IPS-18a (cell line): Measurements from ENCODE around the gene BAAT.
"Not testable (repeated sequence)": the region's sequence is repeated elsewhere in the genome, so short reads cannot be mapped to it uniquely, and the experiment has no call there.

Experiments
- H3K27ac ChIP-seq: one replicate; pipeline ENCODE4 v1.5.1; 2013; ENCODE audit warnings: low read length
- H3K27me3 ChIP-seq: one replicate; pipeline ENCODE4 v1.6.1; 2013; ENCODE audit warnings: mild to moderate bottlenecking, low read length; ENCODE audit not compliant: control insufficient read depth, insufficient read depth
- H3K36me3 ChIP-seq: one replicate; pipeline ENCODE4 v1.6.1; 2013; ENCODE audit warnings: low read depth, low read length; ENCODE audit not compliant: control insufficient read depth
- H3K4me1 ChIP-seq: one replicate; pipeline ENCODE4 v1.6.1; 2013; ENCODE audit warnings: low read depth, low read length; ENCODE audit not compliant: control insufficient read depth
- H3K4me3 ChIP-seq: one replicate; pipeline ENCODE4 v1.5.1; 2013; ENCODE audit warnings: low read length
- H3K9ac ChIP-seq: one replicate; pipeline ENCODE4 v1.6.1; 2013; ENCODE audit warnings: mild to moderate bottlenecking, low read length, moderate library complexity
- H3K9me3 ChIP-seq: one replicate; pipeline ENCODE4 v1.6.1; 2013; ENCODE audit warnings: low read depth, low read length; ENCODE audit not compliant: control insufficient read depth

BAAT gene

DNA sequence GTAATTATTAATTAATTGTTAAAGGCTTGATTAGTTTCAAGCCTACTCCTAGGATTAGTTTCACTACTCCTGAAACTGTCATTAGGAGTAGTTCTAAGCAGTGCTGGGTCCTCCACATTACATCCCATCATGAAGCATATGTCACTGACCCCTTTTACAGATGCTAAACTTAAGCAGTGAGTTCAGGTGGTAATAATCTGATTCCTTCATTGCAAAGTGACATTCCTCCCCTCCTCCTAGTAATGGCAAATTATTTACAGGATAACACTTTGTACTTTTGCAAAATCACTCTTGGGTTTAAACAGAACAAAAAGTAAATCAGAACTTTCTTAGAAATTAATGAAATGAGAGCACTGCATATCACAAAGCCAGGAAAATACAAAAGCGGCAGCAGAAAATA, 52.4 kb downstream of the BAAT start:
- no peak overlapping the region for H3K27ac ChIP-seq
- H3K4me3 ChIP-seq = no peak overlapping the region
- H3K9me3 ChIP-seq = no peaks in the 10 kb centered on the region
- H3K4me1 ChIP-seq = no peaks in the 10 kb centered on the region
- H3K9ac ChIP-seq = no peak overlapping the region
- H3K36me3 ChIP-seq = no peaks in the 10 kb centered on the region
- no peaks in the 10 kb centered on the region for H3K27me3 ChIP-seq

DNA sequence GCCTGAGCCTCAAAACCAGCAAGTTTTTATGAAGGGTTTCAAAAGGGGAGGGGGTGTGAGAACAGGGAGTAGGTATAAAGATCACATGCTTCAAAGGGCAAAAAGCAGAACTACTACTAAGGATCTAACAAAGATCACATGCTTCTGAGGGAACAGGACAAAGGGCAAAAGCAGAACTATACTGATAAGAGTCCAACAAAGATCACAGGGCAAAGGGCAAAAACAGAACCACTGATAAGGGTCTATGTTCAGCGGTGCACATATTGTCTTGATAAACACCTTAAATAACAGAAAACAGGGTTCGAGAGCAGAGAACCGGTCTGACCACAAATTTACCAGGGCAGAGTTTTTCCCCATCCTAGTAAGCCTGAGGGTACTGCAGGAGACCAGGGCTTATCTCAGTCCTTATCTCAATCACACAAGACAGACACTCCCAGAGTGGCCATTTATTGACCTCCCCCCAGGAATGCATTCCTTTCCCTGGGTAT, 57.3 kb downstream of the BAAT start:
- H3K36me3 ChIP-seq, H3K27me3 ChIP-seq, H3K9ac ChIP-seq, H3K4me3 ChIP-seq, H3K9me3 ChIP-seq, H3K4me1 ChIP-seq, H3K27ac ChIP-seq: not testable (repeated sequence)

DNA sequence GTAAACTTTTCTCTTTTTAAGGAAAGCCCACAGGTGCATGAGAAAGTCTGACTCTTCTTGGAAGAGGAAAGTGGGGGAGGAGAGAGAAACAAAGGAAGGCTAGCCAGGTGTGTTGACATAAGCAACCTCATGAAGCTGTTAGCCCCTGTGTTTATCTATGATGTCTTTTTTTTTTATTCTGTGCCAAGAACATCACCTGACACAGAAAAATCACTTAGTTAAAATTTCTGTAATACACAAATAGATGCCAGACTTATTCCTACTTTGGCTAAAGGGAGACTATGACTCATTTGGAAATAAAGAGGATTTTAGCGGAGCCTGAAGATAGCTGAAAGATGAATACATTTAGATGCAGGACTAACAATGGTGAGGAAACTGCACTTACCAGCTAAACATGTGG, 58.3 kb downstream of the BAAT start:
- Histone ChIP-seq H3K4me3 (no peak overlapping the region), H3K9ac (no peak overlapping the region), H3K4me1 (peaks cover 9% of the 10 kb centered on the region), H3K9me3 (no peaks in the 10 kb centered on the region), H3K36me3 (no peaks in the 10 kb centered on the region), H3K27me3 (no peaks in the 10 kb centered on the region), H3K27ac (no peak overlapping the region)

DNA sequence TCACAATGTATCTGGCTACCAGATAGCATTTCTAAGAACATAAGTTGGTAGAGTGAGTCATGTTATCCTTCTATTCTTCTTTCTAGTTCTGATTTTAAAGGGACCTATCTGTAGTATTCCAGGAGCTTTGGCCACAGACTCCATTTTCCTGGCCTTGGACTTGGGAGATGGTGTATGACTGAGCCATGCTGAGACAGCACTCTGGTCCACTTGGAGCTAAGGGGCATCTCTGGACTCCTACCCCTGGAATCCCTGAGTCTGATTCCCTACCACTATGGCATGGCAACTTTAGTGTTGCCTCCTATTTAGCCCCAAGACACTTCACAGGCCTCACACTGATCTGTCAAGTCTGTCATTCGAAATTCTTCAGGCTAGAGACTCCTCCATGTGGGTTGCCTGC, 58.8 kb downstream of the BAAT start:
- no peaks in the 10 kb centered on the region for H3K27me3 ChIP-seq
- no peaks in the 10 kb centered on the region for H3K9me3 ChIP-seq
- H3K4me1 ChIP-seq = peaks cover 9% of the 10 kb centered on the region
- H3K27ac ChIP-seq = no peak overlapping the region
- no peak overlapping the region for H3K9ac ChIP-seq
- H3K36me3 ChIP-seq = no peaks in the 10 kb centered on the region
- H3K4me3 ChIP-seq = no peak overlapping the region

DNA sequence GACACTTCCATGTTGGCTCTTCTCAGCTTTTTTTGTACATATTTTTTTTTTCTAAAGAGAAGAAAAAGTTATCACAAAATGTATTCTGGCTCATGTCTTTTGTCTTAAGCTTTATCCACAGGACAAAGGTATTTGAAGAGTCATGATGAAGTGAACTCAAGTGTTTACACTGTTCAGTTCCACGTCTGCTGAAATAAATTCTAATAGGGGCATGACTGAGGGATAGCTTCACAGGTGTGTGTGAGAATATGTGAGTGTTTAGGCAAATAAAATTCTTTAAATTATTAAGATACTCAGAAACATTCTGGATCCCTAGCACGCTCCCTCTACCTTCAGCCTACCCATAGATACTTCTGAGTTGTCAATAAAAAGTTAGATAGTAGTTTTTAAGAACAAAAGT, 59.8 kb downstream of the BAAT start:
- Histone ChIP-seq H3K27me3 (no peaks in the 10 kb centered on the region), H3K4me3 (no peak overlapping the region), H3K36me3 (no peaks in the 10 kb centered on the region), H3K9me3 (no peaks in the 10 kb centered on the region), H3K4me1 (peaks cover 9% of the 10 kb centered on the region), H3K9ac (no peak overlapping the region), H3K27ac (no peak overlapping the region)

DNA sequence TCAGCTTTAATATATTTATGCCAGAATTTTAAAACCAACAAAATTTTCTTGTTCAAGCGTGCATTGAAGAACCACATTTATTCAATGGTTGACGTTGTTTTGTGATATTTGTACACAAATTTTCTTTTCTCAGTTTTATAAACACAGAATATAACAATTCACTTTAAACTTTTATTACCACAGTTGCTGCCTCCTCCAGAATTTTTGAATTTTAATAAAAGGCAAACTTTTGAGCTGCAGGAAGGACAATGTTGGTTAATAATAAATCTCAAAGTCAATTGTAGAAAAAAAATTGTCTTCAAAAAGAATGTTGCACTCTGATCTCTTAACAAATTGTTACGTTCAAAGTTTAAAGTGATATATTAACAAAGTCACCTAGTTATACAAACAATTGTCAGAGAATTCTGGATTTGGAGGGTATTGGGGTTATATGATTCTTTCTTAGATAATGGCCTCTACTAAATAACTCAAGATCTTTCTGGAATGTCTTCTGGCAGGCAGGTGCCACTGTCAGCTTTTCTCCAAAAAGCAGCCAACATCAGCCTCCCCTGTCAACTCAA, 60.5 kb downstream of the BAAT start:
- H3K36me3 ChIP-seq = no peaks in the 10 kb centered on the region
- no peak overlapping the region for H3K9ac ChIP-seq
- no peak overlapping the region for H3K4me3 ChIP-seq
- H3K27ac ChIP-seq = no peak overlapping the region
- H3K4me1 ChIP-seq = peaks cover 9% of the 10 kb centered on the region
- H3K27me3 ChIP-seq = no peaks in the 10 kb centered on the region
- no peaks in the 10 kb centered on the region for H3K9me3 ChIP-seq

DNA sequence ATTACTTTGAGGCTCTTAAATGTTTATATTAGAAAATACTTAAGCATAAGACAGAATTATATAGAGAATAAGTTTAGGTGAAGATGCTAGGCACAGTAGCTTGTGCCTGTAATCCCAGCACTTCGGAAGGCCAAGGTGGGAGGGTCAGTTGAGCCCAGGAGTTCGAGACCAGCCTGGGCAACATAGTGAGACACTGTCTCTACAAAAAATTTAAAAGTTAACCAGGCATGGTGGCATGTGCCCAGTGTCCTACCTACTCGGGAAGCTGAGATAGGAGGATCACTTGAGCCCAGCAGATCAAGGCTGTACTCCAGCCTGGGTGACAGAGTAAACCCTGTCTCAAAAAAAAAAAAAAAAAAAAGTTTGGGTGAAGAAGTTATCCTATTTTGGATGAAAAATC, 61.7 kb downstream of the BAAT start:
- H3K9ac ChIP-seq = no peak overlapping the region
- no peaks in the 10 kb centered on the region for H3K27me3 ChIP-seq
- no peaks in the 10 kb centered on the region for H3K36me3 ChIP-seq
- no peak overlapping the region for H3K27ac ChIP-seq
- no peak overlapping the region for H3K4me3 ChIP-seq
- H3K4me1 ChIP-seq = peaks cover 9% of the 10 kb centered on the region
- no peaks in the 10 kb centered on the region for H3K9me3 ChIP-seq

DNA sequence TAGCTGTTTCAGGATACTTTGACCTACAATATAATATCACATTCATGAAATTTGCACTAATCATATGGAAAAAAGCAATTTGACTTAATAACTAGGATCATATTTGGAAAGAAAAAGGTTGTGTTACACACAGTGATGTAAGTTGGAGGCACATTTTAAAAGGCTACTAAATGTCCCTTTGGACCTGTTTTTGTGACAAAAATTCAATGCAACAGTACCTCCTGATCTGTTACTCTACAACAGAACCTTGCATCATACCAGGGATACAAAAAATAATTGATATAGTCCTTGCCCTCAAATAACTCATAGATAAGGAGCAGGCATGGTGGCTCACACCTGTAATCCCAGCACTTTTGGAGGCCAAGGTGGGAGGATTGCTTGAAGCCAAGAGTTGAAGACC, 67.1 kb downstream of the BAAT start:
- Histone ChIP-seq H3K36me3 (no peaks in the 10 kb centered on the region), H3K9ac (no peak overlapping the region), H3K4me3 (no peak overlapping the region), H3K9me3 (no peaks in the 10 kb centered on the region), H3K27ac (no peak overlapping the region), H3K4me1 (no peaks in the 10 kb centered on the region), H3K27me3 (no peaks in the 10 kb centered on the region)

DNA sequence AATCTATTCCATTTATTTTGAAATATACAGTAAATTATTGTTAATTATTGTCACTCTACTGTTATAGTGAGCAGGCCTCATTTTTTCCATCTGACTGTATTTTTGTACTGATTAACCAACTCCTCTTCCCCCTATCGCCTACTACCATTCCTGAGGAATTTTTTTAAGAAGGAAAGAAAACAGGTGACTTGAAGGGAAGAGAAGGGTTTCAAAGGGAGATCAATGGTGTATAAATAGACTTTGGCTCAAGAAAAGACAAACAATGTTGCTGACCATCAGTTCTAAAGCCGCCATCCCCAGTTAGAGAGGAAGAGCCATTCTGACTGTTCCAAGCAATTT, 69.7 kb downstream of the BAAT start:
- Histone ChIP-seq H3K36me3 (no peaks in the 10 kb centered on the region), H3K9me3 (no peaks in the 10 kb centered on the region), H3K9ac (no peak overlapping the region), H3K27me3 (no peaks in the 10 kb centered on the region), H3K4me3 (no peak overlapping the region), H3K4me1 (no peaks in the 10 kb centered on the region), H3K27ac (no peak overlapping the region)

DNA sequence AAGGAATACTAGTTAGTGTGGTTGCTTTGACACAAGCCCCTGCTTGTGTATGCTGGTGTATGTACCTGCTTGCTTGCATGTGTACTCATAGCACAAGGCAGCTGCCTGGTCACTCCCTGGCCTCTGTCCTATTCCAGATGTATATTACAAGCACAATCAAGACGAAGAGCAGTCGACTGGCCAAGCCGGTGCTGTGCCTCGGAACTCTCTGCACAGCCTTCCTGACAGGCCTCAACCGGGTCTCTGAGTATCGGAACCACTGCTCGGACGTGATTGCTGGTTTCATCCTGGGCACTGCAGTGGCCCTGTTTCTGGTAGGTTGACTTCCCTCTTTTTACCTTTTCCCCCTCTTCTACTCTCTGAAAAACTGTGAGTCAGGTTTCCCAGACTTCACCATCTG, 72.1 kb downstream of the BAAT start:
- no peak overlapping the region for H3K9ac ChIP-seq
- no peaks in the 10 kb centered on the region for H3K4me1 ChIP-seq
- H3K9me3 ChIP-seq = no peaks in the 10 kb centered on the region
- no peaks in the 10 kb centered on the region for H3K27me3 ChIP-seq
- H3K36me3 ChIP-seq = no peaks in the 10 kb centered on the region
- H3K27ac ChIP-seq = no peak overlapping the region
- H3K4me3 ChIP-seq = no peak overlapping the region

DNA sequence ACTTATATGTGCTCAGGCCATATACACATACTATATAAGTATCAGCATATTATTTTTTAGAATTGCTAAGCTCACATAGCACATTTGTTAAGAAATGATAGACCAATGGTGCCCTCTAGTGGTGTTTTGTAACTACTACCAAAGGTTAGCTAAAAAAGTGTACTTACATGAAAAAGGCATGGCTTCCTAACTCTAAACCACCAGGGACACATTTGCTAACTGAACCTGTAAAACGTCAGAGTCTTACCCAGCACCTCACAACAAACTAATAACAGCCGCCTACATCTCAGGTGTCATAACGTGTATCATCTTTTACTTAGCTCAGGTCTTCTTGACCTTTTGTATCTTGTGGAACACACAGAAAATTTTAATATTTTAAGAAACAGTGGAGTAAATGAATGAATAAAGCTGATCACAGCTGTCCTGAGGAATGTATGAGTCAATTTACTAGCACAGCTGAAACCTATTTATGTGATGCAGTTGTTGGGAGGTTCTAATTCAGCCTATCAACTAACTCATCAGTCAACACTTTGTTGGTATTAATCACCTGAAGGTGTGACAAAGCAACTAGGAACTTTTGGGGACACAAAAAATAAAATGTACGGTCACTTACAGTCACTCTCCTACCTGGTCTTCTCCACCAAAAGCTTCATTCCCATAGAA, 72.9 kb downstream of the BAAT start:
- Histone ChIP-seq H3K27me3 (no peaks in the 10 kb centered on the region), H3K9ac (no peak overlapping the region), H3K27ac (no peak overlapping the region), H3K4me1 (no peaks in the 10 kb centered on the region), H3K4me3 (no peak overlapping the region), H3K36me3 (no peaks in the 10 kb centered on the region), H3K9me3 (no peaks in the 10 kb centered on the region)

DNA sequence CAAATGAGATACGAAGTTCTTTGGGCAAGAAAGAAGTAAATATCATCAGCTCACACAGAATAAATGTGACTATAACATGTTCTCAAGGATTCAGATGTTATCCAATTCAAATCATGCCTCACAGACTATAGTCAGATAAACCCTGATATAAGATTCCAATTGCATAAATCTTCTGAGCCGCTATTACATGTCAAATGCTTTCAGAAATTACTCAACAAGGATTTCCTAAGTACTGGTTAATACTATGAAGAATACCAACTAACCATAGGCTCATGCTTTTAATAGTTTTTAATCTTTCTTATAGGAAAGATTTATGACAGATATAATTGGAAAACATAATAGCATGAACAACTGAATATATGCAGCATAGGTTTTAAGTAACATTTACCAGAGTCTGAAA, 73.6 kb downstream of the BAAT start:
- no peak overlapping the region for H3K9ac ChIP-seq
- H3K4me3 ChIP-seq = no peak overlapping the region
- no peaks in the 10 kb centered on the region for H3K27me3 ChIP-seq
- no peaks in the 10 kb centered on the region for H3K9me3 ChIP-seq
- H3K4me1 ChIP-seq = no peaks in the 10 kb centered on the region
- no peak overlapping the region for H3K27ac ChIP-seq
- no peaks in the 10 kb centered on the region for H3K36me3 ChIP-seq
